HL-60 (cell line): ENCODE measurements around the gene DIAPH1.

Experiments
- DNase-seq, 2 experiments: peaks; one replicate each; pipeline ENCODE4 v3.0.0-alpha.2; 2010 to 2020; ENCODE audit warnings: low read depth in 1 of 2, low spot score in 1 of 2
- H3K27ac ChIP-seq: fragments of 250-450 bp; sonication (Bioruptor Pico); replicated peaks from 2 replicates; pipeline ENCODE4 v1.5.1; 2020; ENCODE audit warnings: mild to moderate bottlenecking, moderate library complexity
- H3K27me3 ChIP-seq: fragments of 250-450 bp; sonication (Bioruptor Pico); 2 replicates; pipeline ENCODE4 v1.5.1; 2021; ENCODE audit warnings: mild to moderate bottlenecking, moderate library complexity; ENCODE audit not compliant: insufficient read depth, poor library complexity, severe bottlenecking
- H3K4me3 ChIP-seq: replicated peaks from 2 replicates; pipeline ENCODE4 v1.5.1; 2011; ENCODE audit warnings: mild to moderate bottlenecking, control low read depth, low read length; ENCODE audit not compliant: insufficient read depth
- GABPA ChIP-seq: IDR thresholded peaks from 2 replicates; pipeline ENCODE4 v1.6.1; 2012; ENCODE audit warnings: low read depth
- POLR2AphosphoS5 ChIP-seq: IDR thresholded peaks from 2 replicates; pipeline ENCODE4 v1.6.1; 2012; ENCODE audit warnings: low read depth
- SPI1 ChIP-seq: IDR thresholded peaks from 2 replicates; pipeline ENCODE4 v1.6.1; 2012; ENCODE audit warnings: low read depth, mild to moderate bottlenecking, borderline replicate concordance
- TF ChIP-seq, protein P1 (sequence below): IDR thresholded peaks from 2 replicates; pipeline ENCODE4 v1.6.1; 2012; ENCODE audit warnings: low read depth; ENCODE audit not compliant: insufficient replicate concordance
- TF ChIP-seq, protein P2 (sequence below): IDR thresholded peaks from one replicate; pipeline ENCODE4 v1.5.1; 2011; ENCODE audit warnings: low read length, control low read depth, inconsistent platforms; ENCODE audit not compliant: insufficient read depth

DIAPH1 gene

DNA sequence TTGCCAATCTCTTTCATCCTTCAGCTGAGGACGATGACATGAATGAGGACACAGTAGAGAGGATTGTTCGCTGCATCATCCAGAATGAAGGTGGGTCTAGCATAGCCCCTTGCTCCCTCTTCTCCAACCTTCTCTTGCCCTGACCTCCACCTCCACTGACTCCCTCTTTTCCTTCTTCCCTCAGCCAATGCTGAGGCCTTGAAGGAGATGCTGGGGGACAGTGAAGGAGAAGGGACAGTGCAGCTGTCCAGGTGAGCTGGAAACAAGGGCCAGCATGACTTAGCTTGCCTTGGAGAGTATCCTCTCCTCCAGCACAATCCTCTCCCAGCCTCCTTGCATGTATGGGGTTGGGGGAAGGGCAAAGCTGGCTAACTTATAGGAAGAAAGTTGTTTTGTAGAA is 20.0 kb upstream of the DIAPH1 start:
- no peak for DNase-seq
- no peaks in the 10 kb centered on the region for H3K27me3 ChIP-seq
- H3K4me3 ChIP-seq = no peak overlapping the region
- no peak overlapping the region for H3K27ac ChIP-seq
- no peak for TF ChIP-seq POLR2AphosphoS5
- TF ChIP-seq, protein P1, sequence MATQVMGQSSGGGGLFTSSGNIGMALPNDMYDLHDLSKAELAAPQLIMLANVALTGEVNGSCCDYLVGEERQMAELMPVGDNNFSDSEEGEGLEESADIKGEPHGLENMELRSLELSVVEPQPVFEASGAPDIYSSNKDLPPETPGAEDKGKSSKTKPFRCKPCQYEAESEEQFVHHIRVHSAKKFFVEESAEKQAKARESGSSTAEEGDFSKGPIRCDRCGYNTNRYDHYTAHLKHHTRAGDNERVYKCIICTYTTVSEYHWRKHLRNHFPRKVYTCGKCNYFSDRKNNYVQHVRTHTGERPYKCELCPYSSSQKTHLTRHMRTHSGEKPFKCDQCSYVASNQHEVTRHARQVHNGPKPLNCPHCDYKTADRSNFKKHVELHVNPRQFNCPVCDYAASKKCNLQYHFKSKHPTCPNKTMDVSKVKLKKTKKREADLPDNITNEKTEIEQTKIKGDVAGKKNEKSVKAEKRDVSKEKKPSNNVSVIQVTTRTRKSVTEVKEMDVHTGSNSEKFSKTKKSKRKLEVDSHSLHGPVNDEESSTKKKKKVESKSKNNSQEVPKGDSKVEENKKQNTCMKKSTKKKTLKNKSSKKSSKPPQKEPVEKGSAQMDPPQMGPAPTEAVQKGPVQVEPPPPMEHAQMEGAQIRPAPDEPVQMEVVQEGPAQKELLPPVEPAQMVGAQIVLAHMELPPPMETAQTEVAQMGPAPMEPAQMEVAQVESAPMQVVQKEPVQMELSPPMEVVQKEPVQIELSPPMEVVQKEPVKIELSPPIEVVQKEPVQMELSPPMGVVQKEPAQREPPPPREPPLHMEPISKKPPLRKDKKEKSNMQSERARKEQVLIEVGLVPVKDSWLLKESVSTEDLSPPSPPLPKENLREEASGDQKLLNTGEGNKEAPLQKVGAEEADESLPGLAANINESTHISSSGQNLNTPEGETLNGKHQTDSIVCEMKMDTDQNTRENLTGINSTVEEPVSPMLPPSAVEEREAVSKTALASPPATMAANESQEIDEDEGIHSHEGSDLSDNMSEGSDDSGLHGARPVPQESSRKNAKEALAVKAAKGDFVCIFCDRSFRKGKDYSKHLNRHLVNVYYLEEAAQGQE = no peak
- TF ChIP-seq SPI1 = no peak
- TF ChIP-seq, protein P2, sequence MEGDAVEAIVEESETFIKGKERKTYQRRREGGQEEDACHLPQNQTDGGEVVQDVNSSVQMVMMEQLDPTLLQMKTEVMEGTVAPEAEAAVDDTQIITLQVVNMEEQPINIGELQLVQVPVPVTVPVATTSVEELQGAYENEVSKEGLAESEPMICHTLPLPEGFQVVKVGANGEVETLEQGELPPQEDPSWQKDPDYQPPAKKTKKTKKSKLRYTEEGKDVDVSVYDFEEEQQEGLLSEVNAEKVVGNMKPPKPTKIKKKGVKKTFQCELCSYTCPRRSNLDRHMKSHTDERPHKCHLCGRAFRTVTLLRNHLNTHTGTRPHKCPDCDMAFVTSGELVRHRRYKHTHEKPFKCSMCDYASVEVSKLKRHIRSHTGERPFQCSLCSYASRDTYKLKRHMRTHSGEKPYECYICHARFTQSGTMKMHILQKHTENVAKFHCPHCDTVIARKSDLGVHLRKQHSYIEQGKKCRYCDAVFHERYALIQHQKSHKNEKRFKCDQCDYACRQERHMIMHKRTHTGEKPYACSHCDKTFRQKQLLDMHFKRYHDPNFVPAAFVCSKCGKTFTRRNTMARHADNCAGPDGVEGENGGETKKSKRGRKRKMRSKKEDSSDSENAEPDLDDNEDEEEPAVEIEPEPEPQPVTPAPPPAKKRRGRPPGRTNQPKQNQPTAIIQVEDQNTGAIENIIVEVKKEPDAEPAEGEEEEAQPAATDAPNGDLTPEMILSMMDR = no peak
- TF ChIP-seq GABPA = no peak

DNA sequence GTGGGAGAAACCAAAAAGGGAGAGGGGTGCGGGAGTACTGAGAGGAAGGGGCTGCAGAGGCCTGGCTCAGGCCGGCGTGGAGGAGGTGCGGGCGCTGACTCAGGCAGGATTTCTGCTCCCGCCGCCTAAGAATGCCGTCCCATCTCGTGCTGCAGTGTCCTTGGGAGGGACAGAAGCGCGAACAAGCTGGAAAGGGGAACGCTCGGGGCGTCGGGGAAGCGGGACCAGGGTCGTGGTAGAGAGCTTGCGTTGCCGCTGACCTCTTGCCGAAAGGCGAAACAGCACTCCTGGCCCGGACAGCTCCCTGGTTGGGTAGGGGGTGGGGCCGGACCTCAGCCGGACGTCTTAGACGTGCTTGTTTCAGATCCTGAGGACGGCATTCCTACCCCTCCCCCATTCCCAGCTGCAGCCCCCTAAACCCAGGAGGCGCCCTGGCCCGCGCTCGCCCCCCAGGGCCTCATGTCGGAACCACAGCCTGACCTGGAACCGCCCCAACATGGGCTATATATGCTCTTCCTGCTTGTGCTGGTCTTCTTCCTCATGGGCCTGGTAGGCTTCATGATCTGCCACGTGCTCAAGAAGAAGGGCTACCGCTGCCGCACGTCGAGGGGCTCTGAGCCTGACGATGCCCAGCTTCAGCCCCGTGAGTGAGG is 19.1 kb upstream of the DIAPH1 start:
- peak; percentile 37 to 72 for DNase-seq
- TF ChIP-seq, protein P2 = no peak
- TF ChIP-seq, protein P1 = peak; percentile 92
- Histone ChIP-seq H3K27ac (peak overlapping the region; percentile 40; the same call in 1 of the 2 replicates), H3K4me3 (peak overlapping the region; percentile 92), H3K27me3 (no peaks in the 10 kb centered on the region)

DNA sequence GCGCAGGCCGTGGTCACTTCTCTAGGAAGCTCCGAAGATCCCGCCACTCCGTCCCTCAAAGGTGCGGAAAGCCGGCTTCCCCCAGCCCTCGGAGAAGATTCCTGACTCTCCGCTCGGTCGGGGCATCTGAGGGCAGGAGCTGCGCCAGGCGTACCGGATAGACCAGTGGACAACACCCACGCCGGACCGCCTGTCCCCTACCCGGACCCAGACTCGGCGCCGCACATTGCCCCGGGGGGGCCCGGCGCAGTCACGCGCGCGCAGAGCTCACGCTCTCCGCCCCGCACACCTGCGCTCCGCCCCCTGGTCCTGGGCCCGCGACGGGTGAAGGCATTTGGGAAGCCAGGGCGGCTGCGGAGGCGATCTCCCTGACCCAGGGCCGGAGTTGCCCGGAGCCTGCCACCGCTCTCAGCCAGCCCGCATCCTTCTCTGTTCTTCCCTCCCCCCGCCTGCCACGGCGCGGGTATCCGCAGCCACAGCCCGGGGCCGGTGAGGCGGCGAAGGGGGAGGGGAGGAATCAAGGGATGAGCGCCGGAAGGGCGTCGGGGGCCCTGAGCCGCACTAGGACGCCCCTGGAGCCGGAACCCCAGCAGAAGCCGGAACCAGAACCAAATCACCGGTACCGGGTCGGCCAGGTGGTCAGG is 18.4 kb upstream of the DIAPH1 start:
- Histone ChIP-seq H3K27ac (peak overlapping the region; percentile 40; the same call in 1 of the 2 replicates), H3K27me3 (no peaks in the 10 kb centered on the region), H3K4me3 (peak overlapping the region; percentile 92)
- DNase-seq = peak in 1 of 2 experiments; percentile 16
- TF ChIP-seq GABPA (no peak), POLR2AphosphoS5 (no peak), SPI1 (no peak)
- TF ChIP-seq, protein P1 = no peak
- TF ChIP-seq, protein P2 = no peak
